Erythroblast (primary cell): Measurements from ENCODE around the gene OTUB2.

Source experiments
- DNase-seq, 2 experiments: peaks; one replicate each; lab custom pipeline; 2025; lab: John Stamatoyannopoulos, UW
- GATA1 ChIP-seq: IDR thresholded peaks from 2 replicates; pipeline ENCODE4 v1.6.1; 2011; ENCODE audit warnings: low read depth, mild to moderate bottlenecking, control low read depth, low read length, moderate library complexity
- POLR2A ChIP-seq: IDR thresholded peaks from 2 replicates; pipeline ENCODE4 v1.6.1; 2011; ENCODE audit warnings: mild to moderate bottlenecking, low read length

The OTUB2 gene

DNA sequence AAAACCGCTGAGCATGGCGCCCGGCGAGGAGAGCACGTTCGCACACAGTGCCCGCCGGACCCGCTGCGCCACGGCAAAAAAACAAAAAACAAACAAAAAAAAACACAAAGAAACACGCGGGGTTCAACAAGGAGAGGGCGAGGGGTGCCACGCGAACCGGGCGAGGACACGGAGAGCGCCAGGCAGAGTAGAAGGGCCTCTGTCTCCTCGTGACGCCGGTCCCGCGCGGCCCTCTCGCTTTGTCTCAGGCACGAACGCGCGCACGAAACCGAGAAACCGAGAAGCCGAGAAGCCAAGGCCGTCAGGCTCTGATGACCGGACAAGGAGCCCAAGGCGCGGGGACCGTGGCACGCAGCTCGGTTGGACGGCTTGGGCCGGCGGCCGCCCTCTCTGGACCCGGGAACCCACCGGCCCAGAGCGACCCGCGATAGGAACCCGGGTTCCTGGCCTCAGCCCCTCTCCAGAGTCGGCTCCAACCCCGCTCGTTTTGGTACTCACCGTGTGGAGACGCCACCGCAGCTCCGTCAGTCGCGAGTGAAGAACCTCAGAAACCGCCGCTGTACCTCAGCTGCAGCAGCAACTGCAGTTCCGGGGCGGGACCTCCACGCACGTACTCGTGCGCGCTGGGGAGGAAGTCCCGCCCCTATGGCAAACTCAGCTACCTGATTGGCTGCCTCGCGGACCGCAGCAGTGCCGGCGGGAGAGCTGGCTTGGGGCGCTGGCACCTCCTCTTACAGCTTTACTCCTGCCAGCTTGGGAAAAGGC lies 54.7 kb downstream of the OTUB2 start, which contains the start of the genes DDX24 and IFI27L1:
Gene DDX24 (minus strand): TSS at position 582 of the 765 bp plus-strand sequence. CDS start 1,460 bp downstream, outside the sequence.
Gene IFI27L1 (plus strand): TSS at position 690 of the 765 bp plus-strand sequence. CDS start 15,628 bp downstream, outside the sequence.
- peak; percentile 97 for TF ChIP-seq POLR2A
- TF ChIP-seq GATA1 = no peak
- DNase-seq = peak; percentile 97 to 98

DNA sequence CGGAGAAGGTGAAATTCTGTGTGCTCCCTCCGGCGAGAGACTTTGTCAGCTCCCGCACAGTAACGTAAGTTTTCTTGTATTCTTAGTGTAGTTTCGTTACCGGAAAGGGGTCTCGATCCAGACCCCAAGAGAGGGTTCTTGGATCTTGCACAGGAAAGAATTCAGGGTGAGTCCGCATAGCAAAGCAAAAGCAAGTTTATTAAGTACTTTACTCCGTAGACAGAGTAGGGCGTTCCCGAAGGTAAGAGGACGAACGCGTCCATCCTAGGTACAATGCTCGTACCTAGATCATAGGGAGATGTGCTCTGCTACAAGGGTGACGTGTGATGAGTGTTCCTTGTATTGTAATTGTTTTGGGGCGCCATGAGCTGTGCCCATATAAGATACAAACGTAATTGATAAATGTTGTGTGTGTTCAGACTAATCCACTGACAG lies 55.3 kb downstream of the OTUB2 start:
- no peak for DNase-seq
- no peak for TF ChIP-seq GATA1
- TF ChIP-seq POLR2A = peak; percentile 3

DNA sequence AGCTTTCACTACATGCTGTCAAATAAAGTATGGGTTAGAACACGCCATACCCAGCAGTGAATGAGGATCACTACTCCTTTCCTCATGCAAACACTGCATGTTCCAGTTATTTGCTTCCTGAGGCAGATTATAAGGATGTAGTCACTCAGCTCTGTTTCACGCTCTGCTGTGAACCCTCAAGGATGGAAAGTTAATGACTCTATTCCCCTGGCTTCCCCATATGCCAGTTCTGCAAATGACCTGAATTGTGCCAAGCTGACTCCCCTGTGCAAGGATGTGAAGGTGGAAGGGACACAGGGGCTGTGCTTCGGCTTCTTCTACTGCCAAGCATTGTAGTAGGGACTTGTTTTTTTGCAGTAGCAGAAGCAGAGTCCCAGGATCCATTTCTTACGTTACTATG lies 61.8 kb downstream of the OTUB2 start:
- TF ChIP-seq GATA1 (no peak), POLR2A (no peak)
- no peak for DNase-seq

DNA sequence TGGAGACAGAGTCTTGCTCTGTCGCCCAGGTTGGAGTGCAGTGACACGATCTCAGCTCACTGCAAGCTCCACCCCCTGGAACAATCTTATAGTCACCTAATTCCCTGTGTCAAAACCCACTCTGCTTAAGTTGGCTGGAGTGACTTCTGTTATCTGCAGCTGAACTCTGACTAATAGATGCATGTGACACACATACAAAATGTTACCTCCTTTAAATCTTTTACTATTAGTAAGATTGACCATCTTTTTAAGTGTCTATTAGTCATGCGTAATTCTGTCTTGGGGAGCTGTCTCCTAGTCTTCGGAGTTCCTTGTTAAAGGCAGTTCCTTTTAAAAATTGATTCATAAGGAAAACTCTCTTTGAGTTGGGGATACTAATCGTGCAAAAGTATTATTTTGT lies 62.4 kb downstream of the OTUB2 start:
- no peak for DNase-seq

DNA sequence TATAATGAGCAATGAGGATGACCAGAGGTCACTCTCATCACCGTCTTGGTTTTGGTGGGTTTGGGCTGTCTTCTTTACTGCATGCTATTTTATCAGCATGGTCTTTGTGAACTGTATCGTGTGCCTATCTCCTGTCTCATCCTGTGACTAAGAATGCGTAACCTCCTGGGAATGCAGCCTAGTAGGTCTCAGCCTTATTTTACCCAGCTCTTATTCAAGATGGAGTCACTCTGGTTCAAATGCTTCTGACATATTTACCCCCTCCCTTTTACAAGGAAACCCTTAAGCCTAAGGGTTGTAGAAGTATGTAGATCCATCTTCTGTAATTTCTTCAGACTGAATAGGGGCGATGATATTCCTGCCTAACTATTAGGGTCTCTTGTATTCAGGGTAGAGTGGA lies 63.3 kb downstream of the OTUB2 start:
- TF ChIP-seq POLR2A = no peak
- DNase-seq = no peak

More for the DNA sequence above, 62.4 kb downstream of the OTUB2 start:
- no peak for TF ChIP-seq GATA1
- no peak for TF ChIP-seq POLR2A

DNA sequence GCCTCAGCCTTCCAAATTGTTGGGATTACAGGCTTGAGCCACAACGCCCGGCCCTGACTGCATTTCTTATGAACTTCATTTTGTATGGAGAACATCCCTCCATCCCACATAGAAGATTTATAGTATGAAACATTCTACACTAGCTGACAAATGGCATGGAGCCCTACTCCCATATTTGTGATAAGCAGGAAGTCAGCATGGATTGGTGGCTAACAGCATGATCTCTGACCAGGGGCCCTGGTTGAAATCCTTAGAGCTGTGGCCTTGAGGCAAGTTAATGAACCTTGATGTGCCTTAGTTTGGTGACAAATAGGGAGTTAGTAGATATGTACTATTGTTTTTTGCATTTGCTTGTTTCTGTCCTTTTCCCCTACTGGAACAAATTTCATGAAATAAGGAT lies 67.3 kb downstream of the OTUB2 start:
- DNase-seq = no peak
- TF ChIP-seq GATA1 (no peak), POLR2A (no peak)

DNA sequence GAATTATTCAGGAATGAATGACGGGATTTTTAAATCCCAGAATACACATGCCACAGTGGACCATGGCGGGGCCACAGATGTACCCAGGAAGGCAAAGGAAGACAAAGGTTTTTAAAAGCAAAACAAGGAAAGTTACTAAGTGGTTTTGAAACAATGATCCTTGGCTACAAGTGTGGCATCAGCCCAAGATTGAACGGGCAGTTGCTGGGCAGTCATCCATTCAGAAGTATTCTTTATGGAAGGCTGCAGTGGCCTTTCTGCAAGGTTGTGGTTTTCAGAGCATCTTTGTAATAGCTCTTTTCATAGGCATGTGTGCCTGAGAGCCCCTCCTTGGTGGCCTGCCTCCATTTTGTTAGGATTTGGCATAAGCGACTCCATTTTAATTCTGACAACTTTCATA lies 71.0 kb downstream of the OTUB2 start:
- no peak for DNase-seq
- no peak for TF ChIP-seq POLR2A
- TF ChIP-seq GATA1 = no peak
